Sigmoid colon (tissue), 7 donors: ENCODE data around the gene ATP1A1. TPM values are rescaled to one million over a fixed set of nuclear protein-coding genes. Genes with fewer than 3 reads are reported as not detected.

ENCODE experiments used
- DNase-seq: peaks from one replicate; pipeline ENCODE4 v3.0.0-alpha.2; 2019
- H3K27ac ChIP-seq, 4 donors: fragments of 200-600 bp; sonication (generic); one replicate each; pipeline ENCODE4 v1.5.1; 2016 to 2019; ENCODE audit warnings: mild to moderate bottlenecking in 1 of 4
- H3K27me3 ChIP-seq, 3 donors: fragments of 200-600 bp; sonication (generic); one replicate each; pipeline ENCODE4 v1.5.1; 2019; ENCODE audit warnings: mild to moderate bottlenecking in 1 of 3
- H3K36me3 ChIP-seq, 4 donors: fragments of 200-600 bp; sonication (generic); one replicate each; pipeline ENCODE4 v1.5.1; 2016 to 2019
- H3K4me1 ChIP-seq, 4 donors: fragments of 200-600 bp; sonication (generic); one replicate each; pipeline ENCODE4 v1.5.1; 2017 to 2019
- H3K4me3 ChIP-seq, 4 donors: fragments of 200-600 bp; sonication (generic); one replicate each; pipeline ENCODE4 v1.5.1; 2017 to 2019; ENCODE audit warnings: mild to moderate bottlenecking in 2 of 4, moderate library complexity in 1 of 4
- H3K9me3 ChIP-seq, 4 donors: fragments of 200-600 bp in 3 of 4; sonication (generic) in 3 of 4; one replicate each; pipeline versions ENCODE4 v1.5.1 to v1.6.1; 2013 to 2019
- CTCF ChIP-seq, 4 experiments: fragments of 450-650 bp in 3 of 4; fragments of 200-600 bp in 1 of 4; IDR thresholded peaks; one replicate each; pipeline ENCODE4 v1.5.1; 2016 to 2019; ENCODE audit warnings: antibody characterized with exemption in 4 of 4, mild to moderate bottlenecking in 3 of 4, moderate library complexity in 2 of 4
- EP300 ChIP-seq, 4 donors: sonication (generic); formaldehyde crosslinking; IDR thresholded peaks; one replicate each; pipeline ENCODE4 v1.6.1; 2017; ENCODE audit warnings: antibody characterized with exemption in 4 of 4
- POLR2A ChIP-seq, 2 donors: fragments of 450-650 bp; IDR thresholded peaks; one replicate each; pipeline ENCODE4 v1.6.1; 2016; ENCODE audit warnings: antibody characterized with exemption in 2 of 2, mild to moderate bottlenecking in 2 of 2, moderate library complexity in 2 of 2
- POLR2AphosphoS5 ChIP-seq, 4 donors: sonication (generic); formaldehyde crosslinking; IDR thresholded peaks; one replicate each; pipeline ENCODE4 v1.6.1; 2017; ENCODE audit warnings: antibody characterized with exemption in 4 of 4
- WGBS, 2 donors: extraction: QIAGEN DNeasy Blood & Tissue Kit; methylation state at CpG; one replicate each; pipeline ENCODE4 v1.1.7; 2013; 5-methylcytosine and 5-hydroxymethylcytosine counted together
- intact Hi-C: fragments of 100-400 bp; cut with DNase I; formaldehyde crosslinking; loops from one replicate; pipeline ENCODE4 v1.15.1; 2023
- polyA plus RNA-seq, 3 donors: library from polyadenylated mRNA; stranded (reverse); fragments of 200-250 nt; gene quantifications; one replicate each; pipeline ENCODE4 v1.2.3, GENCODE V29; 2013
- total RNA-seq, 4 donors: library from RNA; depleted of rRNA; stranded (reverse); fragments of >200 nt; gene quantifications; one replicate each; pipeline ENCODE4 v1.1.0, GENCODE V29; 2016
- donor health status: healthy with polysubstance abuse.
- donor health status: Bipolar disorder and iron deficiency.
- donor health status: healthy.

Gene ATP1A1
- total and polyA plus RNA-seq, 7 donors, result 88.6 to 1,099 (median 101) TPM

DNA sequence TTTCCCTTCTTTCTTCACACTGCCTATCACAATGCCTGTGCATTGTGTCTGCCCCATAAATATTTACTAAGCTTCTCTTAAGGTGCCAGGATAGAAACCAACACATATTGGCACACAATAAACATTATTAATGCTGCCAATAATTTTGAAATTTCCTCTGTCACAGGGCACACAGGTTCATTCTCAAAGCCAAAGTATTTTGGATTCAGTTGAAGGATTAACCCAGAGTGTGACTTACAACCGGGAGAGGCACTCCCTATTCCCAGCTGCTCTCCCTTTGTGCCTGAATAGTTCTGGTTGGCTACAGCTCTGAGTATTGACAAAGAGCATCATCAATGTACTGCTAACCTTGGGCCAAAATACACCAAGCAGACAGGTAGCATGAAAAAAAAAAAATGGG lies 46.6 kb upstream of the ATP1A1 start:
- Histone ChIP-seq H3K36me3 (no peaks in the 10 kb centered on the region), H3K4me1 (no peaks in the 10 kb centered on the region)
- intact Hi-C loops, result no loop called here

GRCh38 chr1:116328671-116329070 lies 44.4 kb upstream of the ATP1A1 start:
- no peak overlapping the region for H3K27ac ChIP-seq
- H3K36me3 ChIP-seq, result no peaks in the 10 kb centered on the region
- no peak overlapping the region for H3K4me3 ChIP-seq
- no peak for DNase-seq
- 91 to 94% methylated on average over 2 of the region's 2 CpGs for WGBS, 2 donors
- TF ChIP-seq EP300 (IDR thresholded peaks at IDR 0.05) (no peak), POLR2AphosphoS5 (IDR thresholded peaks at IDR 0.05) (no peak), POLR2A (IDR thresholded peaks at IDR 0.05) (no peak), CTCF (IDR thresholded peaks at IDR 0.05) (no peak)
- no peaks in the 10 kb centered on the region for H3K4me1 ChIP-seq
- intact Hi-C loops, result no loop called here
- H3K9me3 ChIP-seq, result no peaks in the 10 kb centered on the region
- no peaks in the 10 kb centered on the region for H3K27me3 ChIP-seq

More for the DNA sequence above, 46.6 kb upstream of the ATP1A1 start:
- H3K27ac ChIP-seq, result no peak overlapping the region
- WGBS, 2 donors, result 27 to 68% methylated on average over 1 of the region's 1 CpG
- H3K4me3 ChIP-seq, result no peak overlapping the region
- TF ChIP-seq EP300 (IDR thresholded peaks at IDR 0.05) (no peak), POLR2AphosphoS5 (IDR thresholded peaks at IDR 0.05) (no peak), CTCF (IDR thresholded peaks at IDR 0.05) (no peak), POLR2A (IDR thresholded peaks at IDR 0.05) (no peak)
- no peak for DNase-seq
- no peaks in the 10 kb centered on the region for H3K9me3 ChIP-seq
- H3K27me3 ChIP-seq, result no peaks in the 10 kb centered on the region

DNA sequence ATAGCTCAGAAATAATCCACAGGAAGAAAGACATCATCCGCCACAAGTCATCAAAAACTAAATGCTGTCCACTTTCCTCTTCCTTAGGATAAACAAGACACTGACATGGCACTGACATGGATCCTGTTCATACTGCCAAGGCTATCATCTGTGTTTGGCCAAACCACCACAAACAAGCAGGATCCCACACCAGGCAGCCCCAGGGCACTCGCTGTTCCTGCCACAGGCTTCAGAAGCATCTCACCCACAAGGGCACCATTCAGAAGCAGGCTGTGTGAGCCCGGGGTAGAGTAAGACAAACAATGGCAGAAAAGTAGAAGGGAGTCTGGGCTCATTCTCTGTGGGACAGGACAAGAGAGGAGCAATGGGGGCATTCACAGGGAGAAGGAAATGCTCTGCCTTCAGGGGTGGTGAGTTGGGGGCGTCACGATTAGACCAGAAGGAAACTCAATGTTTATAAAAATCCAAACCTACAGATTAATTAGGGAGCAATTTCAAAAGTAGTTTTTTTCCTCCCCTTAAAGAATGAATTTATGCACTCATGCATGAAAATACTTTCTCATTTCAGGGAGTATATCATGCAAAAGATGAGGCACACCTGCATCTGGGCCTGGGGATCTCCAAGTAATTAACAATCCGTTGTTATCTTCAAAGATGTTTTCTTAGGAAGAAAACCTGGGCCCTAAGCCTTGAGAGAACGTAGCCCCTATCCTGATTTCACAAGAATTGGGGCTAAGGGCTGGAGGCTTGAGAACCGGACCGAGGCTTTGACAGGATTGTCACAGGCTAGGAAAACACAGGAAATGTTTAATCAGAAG lies 43.3 kb upstream of the ATP1A1 start:
- no peak for DNase-seq
- no peak overlapping the region for H3K4me3 ChIP-seq
- intact Hi-C loops, result no loop called here
- WGBS, 2 donors, result 55 to 75% methylated on average over 9 of the region's 9 CpGs
- H3K4me1 ChIP-seq, result no peaks in the 10 kb centered on the region
- TF ChIP-seq POLR2AphosphoS5 (IDR thresholded peaks at IDR 0.05), result no peak
- no peak for TF ChIP-seq POLR2A (IDR thresholded peaks at IDR 0.05)
- TF ChIP-seq CTCF (IDR thresholded peaks at IDR 0.05), result no peak
- no peak for TF ChIP-seq EP300 (IDR thresholded peaks at IDR 0.05)
- no peak overlapping the region for H3K27ac ChIP-seq
- no peaks in the 10 kb centered on the region for H3K36me3 ChIP-seq
- H3K27me3 ChIP-seq, result no peaks in the 10 kb centered on the region
- H3K9me3 ChIP-seq, result no peaks in the 10 kb centered on the region

- no peak overlapping the region for H3K4me3 ChIP-seq
- intact Hi-C loops, result no loop called here
- 13 to 54% methylated on average over 4 of the region's 4 CpGs for WGBS, 2 donors
- TF ChIP-seq EP300 (IDR thresholded peaks at IDR 0.05) (no peak), POLR2A (IDR thresholded peaks at IDR 0.05) (no peak), CTCF (IDR thresholded peaks at IDR 0.05) (no peak), POLR2AphosphoS5 (IDR thresholded peaks at IDR 0.05) (no peak)
- H3K9me3 ChIP-seq, result no peaks in the 10 kb centered on the region
- no peak overlapping the region for H3K27ac ChIP-seq
- no peaks in the 10 kb centered on the region for H3K36me3 ChIP-seq
- no peak for DNase-seq
- H3K27me3 ChIP-seq, result no peaks in the 10 kb centered on the region
- H3K4me1 ChIP-seq, result no peaks in the 10 kb centered on the region
Observed at GRCh38 chr1:116330342-116330652, 42.7 kb upstream of the ATP1A1 start.

- no peak for TF ChIP-seq CTCF (IDR thresholded peaks at IDR 0.05)
- TF ChIP-seq EP300 (IDR thresholded peaks at IDR 0.05), result no peak
- no peak for TF ChIP-seq POLR2AphosphoS5 (IDR thresholded peaks at IDR 0.05)
- no peak for TF ChIP-seq POLR2A (IDR thresholded peaks at IDR 0.05)
Observed at GRCh38 chr1:116330846-116331245, 42.2 kb upstream of the ATP1A1 start.

More at GRCh38 chr1:116330846-116331245, 42.2 kb upstream of the ATP1A1 start:
- H3K36me3 ChIP-seq, result no peaks in the 10 kb centered on the region
- H3K4me1 ChIP-seq, result no peaks in the 10 kb centered on the region
- H3K27ac ChIP-seq, result no peak overlapping the region
- no peak for DNase-seq
- H3K27me3 ChIP-seq, result no peaks in the 10 kb centered on the region
- no peaks in the 10 kb centered on the region for H3K9me3 ChIP-seq
- intact Hi-C loops, result no loop called here
- no peak overlapping the region for H3K4me3 ChIP-seq
